ENCODE data around the gene PLA1A. TPM values are rescaled to one million over a fixed set of nuclear protein-coding genes. Genes with fewer than 3 reads are reported as not detected.
A peak's percentile ranks its signal among the peaks of the same experiment; 100 is the strongest.

The PLA1A gene
- total RNA-seq, 4 donors from 2014 or later, result 2.0 to 6.7 (median 3.9) TPM

DNA sequence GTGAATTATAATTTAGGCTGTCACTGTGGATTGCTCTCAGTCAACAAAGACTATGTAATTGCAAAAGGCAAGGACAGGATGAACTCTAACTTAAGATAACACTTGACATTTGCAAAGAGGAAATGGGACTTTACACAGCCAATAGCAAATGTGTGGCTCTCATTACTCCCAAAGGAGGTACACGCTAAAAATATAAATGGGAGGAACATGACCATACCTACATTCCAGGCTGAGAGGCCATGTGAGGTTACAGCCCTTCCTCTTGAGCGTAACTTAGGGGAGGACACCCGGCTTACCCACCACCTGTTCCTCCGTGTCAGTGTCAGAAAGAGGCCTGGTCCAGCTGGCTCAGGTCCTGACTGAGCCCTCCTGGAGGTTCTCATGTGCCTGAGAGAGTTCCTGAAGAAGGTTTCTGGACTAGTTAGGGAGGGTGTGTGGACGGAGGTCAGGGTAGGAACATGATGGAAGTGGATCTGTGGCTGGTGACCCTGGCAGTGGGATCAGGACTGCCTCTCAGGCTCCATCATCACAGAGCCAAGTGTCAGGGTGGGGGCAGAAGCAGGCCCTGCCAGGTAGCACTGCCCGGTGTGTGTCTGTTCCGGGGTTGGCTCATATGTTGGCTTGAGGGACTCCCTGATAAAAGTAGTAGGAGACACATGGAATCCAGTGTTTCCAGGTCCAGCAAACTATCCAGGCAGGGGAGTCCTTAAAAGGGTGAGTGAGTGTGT is 54.8 kb downstream of the PLA1A start:
- peak overlapping the region in 2 of 3 donors; percentile 2 to 45 for H3K27ac ChIP-seq

DNA sequence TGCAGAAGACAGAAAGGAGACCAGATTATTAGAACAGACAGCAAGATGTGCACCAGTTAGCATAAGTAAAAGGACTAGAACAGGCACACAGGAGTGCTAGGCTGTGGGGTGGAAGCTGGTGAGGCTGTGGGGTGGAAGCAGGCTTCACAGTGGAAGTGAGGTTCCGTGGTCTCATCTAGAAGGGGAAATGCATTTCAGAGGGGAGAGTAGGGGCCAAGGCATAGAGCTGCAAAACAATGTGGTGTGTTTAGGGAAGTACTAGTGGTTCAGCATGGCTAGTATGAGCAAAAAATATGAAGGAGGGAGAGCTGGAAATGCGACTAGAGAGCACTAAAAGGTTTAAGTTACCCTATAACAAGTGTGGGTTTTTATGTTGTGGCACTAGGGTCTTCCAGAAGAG is 56.2 kb downstream of the PLA1A start:
- H3K36me3 ChIP-seq, result no peaks in the 10 kb centered on the region
- 46 to 47% methylated on average over 2 of the region's 2 CpGs for WGBS, 2 donors
- no peaks in the 10 kb centered on the region for H3K27me3 ChIP-seq
- intact Hi-C loops (cut with DNase I), result no loop called here
- no peaks in the 10 kb centered on the region for H3K9me3 ChIP-seq
- H3K4me3 ChIP-seq (replicated peaks in 1 of 3), result no peak overlapping the region
- no peak for TF ChIP-seq POLR2A (IDR thresholded peaks at IDR 0.05)
- TF ChIP-seq, protein P1, sequence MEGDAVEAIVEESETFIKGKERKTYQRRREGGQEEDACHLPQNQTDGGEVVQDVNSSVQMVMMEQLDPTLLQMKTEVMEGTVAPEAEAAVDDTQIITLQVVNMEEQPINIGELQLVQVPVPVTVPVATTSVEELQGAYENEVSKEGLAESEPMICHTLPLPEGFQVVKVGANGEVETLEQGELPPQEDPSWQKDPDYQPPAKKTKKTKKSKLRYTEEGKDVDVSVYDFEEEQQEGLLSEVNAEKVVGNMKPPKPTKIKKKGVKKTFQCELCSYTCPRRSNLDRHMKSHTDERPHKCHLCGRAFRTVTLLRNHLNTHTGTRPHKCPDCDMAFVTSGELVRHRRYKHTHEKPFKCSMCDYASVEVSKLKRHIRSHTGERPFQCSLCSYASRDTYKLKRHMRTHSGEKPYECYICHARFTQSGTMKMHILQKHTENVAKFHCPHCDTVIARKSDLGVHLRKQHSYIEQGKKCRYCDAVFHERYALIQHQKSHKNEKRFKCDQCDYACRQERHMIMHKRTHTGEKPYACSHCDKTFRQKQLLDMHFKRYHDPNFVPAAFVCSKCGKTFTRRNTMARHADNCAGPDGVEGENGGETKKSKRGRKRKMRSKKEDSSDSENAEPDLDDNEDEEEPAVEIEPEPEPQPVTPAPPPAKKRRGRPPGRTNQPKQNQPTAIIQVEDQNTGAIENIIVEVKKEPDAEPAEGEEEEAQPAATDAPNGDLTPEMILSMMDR (IDR thresholded peaks at IDR 0.05), result no peak
- DNase-seq, result no peak
- no peak overlapping the region for H3K27ac ChIP-seq
- H3K4me1 ChIP-seq, result no peaks in the 10 kb centered on the region

More for the DNA sequence above, 54.8 kb downstream of the PLA1A start:
- intact Hi-C loops (cut with DNase I), result no loop called here
- WGBS, 2 donors, result 89% methylated on average over 7 of the region's 7 CpGs
- DNase-seq, result no peak
- Histone ChIP-seq H3K4me1 (peaks cover 9 to 10% of the 10 kb centered on the region in 2 donors), H3K4me3 (replicated peaks in 1 of 3) (no peak overlapping the region), H3K9me3 (no peaks in the 10 kb centered on the region), H3K36me3 (no peaks in the 10 kb centered on the region), H3K27me3 (no peaks in the 10 kb centered on the region)
- TF ChIP-seq, protein P1 (IDR thresholded peaks at IDR 0.05), result no peak
- no peak for TF ChIP-seq POLR2A (IDR thresholded peaks at IDR 0.05)

DNA sequence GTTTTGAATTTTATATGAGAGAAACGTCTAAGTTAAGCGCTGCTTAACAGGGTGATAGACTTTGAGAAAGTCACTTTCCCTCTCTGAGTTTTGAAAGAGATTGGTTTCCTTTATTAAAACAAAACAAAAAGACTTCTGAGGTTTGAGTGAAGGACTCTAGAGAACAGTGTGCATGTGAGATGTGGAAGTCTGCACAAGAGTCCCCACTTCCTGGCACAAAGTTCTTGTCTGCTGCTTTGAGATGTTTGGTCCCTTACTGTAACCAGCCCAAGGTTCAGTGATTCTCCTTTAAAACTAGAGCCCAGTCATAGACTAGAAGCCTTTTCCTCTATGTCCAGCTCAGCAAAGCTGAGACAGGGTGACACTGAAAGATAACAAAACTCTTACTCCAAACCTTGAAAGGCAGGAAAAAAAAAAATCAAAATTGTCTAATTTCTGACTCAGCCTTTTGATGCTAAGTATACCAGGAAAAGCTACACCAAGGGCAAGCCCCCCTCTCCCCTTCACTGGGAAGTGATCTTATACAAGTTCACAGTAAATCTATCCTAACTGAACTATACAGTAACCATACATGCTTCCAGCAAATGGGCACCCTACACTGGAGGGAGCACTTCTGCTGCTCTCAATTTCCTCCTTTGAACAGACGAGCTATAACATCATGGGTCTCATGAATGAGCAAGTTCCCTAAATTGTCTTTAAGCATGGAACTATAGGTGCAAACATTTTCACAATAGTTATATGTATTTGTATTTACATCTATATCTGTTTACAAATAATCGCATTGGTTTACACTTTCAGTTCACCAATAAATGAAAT is 60.4 kb downstream of the PLA1A start:
- H3K4me3 ChIP-seq (replicated peaks in 1 of 3), result no peak overlapping the region
- TF ChIP-seq, protein P1 (IDR thresholded peaks at IDR 0.05), result no peak
- no peak for TF ChIP-seq POLR2A (IDR thresholded peaks at IDR 0.05)
- H3K27ac ChIP-seq, result no peak overlapping the region
- peaks cover 0 to 5% of the 10 kb centered on the region in 2 donors for H3K4me1 ChIP-seq
- no peak for DNase-seq
- intact Hi-C loops (cut with DNase I), result no loop called here
- H3K27me3 ChIP-seq, result no peaks in the 10 kb centered on the region
- H3K9me3 ChIP-seq, result no peaks in the 10 kb centered on the region
- H3K36me3 ChIP-seq, result no peaks in the 10 kb centered on the region
- WGBS, 2 donors, result 80 to 91% methylated on average over 4 of the region's 4 CpGs

DNA sequence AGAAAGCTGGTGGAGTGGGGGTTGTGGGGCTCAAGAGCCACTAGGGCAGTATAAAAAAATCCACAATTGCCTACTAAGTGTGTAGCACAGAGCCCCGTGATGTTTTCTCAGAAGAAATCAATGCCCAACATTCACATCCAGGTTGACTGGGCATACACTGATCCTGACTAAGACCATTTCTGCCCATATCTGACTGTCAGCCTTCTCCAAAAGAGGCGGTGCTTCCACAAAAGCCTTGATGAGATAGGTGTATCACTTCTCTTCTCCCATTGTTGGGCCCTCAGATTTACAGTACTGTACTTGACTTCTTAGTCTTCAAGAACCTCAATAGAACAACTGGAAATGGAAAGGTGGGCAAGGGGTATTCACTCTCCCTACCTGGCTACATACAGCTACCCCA is 61.3 kb downstream of the PLA1A start:
- WGBS, 2 donors, result 90 to 97% methylated on average over 2 of the region's 2 CpGs
- Histone ChIP-seq H3K9me3 (no peaks in the 10 kb centered on the region), H3K27ac (no peak overlapping the region), H3K27me3 (no peaks in the 10 kb centered on the region), H3K36me3 (no peaks in the 10 kb centered on the region), H3K4me1 (peaks cover 0 to 5% of the 10 kb centered on the region in 2 donors), H3K4me3 (replicated peaks in 1 of 3) (no peak overlapping the region)
- TF ChIP-seq, protein P1 (IDR thresholded peaks at IDR 0.05), result no peak
- TF ChIP-seq POLR2A (IDR thresholded peaks at IDR 0.05), result no peak
- intact Hi-C loops (cut with DNase I), result no loop called here
- DNase-seq, result no peak

Measured in thyroid gland (tissue), 4 donors.